HepG2 (cell line): ENCODE data around the gene SBSN. TPM values are rescaled to one million over a fixed set of nuclear protein-coding genes. Genes with fewer than 3 reads are reported as not detected.

Source experiments
- ARHGAP35 ChIP-seq: sonication (generic); formaldehyde crosslinking; IDR thresholded peaks from 2 replicates; pipeline ENCODE4 v1.9.0; 2022; ENCODE audit warnings: mild to moderate bottlenecking, inconsistent platforms, moderate library complexity, missing genetic modification reagents, borderline replicate concordance
- CBX5 ChIP-seq: sonication (generic); formaldehyde crosslinking; IDR thresholded peaks from 2 replicates; pipeline ENCODE4 v1.4.0; 2020; ENCODE audit warnings: missing genetic modification reagents, borderline replicate concordance
- GLMP ChIP-seq: sonication (generic); formaldehyde crosslinking; IDR thresholded peaks from 2 replicates; pipeline ENCODE4 v1.9.0; 2021; ENCODE audit warnings: missing genetic modification reagents, mild to moderate bottlenecking, borderline replicate concordance
- HNF4G ChIP-seq, 2 experiments: sonication (generic) in 1 of 2; formaldehyde crosslinking in 1 of 2; IDR thresholded peaks; 2 replicates each; pipeline versions ENCODE4 v1.4.0 to v1.6.1; 2011 to 2020; ENCODE audit warnings: borderline replicate concordance in 2 of 2, low read depth in 2 of 2, mild to moderate bottlenecking in 2 of 2, low read length in 1 of 2, missing genetic modification reagents in 1 of 2, moderate library complexity in 1 of 2
- JUND ChIP-seq: sonication (generic); formaldehyde crosslinking; IDR thresholded peaks from 2 replicates; pipeline ENCODE4 v1.8.0; 2022; ENCODE audit warnings: mild to moderate bottlenecking, missing genetic modification reagents
- NR2F2 ChIP-seq: IDR thresholded peaks from 2 replicates; pipeline ENCODE4 v1.6.1; 2012; ENCODE audit warnings: low read depth, inconsistent platforms, borderline replicate concordance
- RFX3 ChIP-seq: IDR thresholded peaks from 2 replicates; pipeline ENCODE4 v1.6.1; 2016; ENCODE audit warnings: missing biosample characterization, missing genetic modification reagents
- STAG1 ChIP-seq: sonication (generic); formaldehyde crosslinking; IDR thresholded peaks from 2 replicates; pipeline ENCODE4 v1.4.0; 2020; ENCODE audit warnings: missing genetic modification reagents
- TBX2 ChIP-seq: sonication (generic); formaldehyde crosslinking; IDR thresholded peaks from 2 replicates; pipeline ENCODE4 v1.5.0; 2020; ENCODE audit warnings: missing genetic modification reagents, mild to moderate bottlenecking, borderline replicate concordance
- TOPORS ChIP-seq: sonication (generic); formaldehyde crosslinking; IDR thresholded peaks from 2 replicates; pipeline ENCODE4 v1.8.0; 2023; ENCODE audit warnings: mild to moderate bottlenecking, missing genetic modification reagents
- ZBTB1 ChIP-seq: sonication (generic); formaldehyde crosslinking; IDR thresholded peaks from 2 replicates; pipeline ENCODE4 v1.4.0; 2020; ENCODE audit warnings: missing genetic modification reagents, borderline replicate concordance
- ZBTB43 ChIP-seq: sonication (generic); formaldehyde crosslinking; conservative IDR thresholded peaks from 2 replicates; pipeline ENCODE4 v1.4.0; 2020; ENCODE audit warnings: missing genetic modification reagents
- ZEB1 ChIP-seq: IDR thresholded peaks from 2 replicates; pipeline ENCODE4 v1.6.1; 2012; ENCODE audit warnings: mild to moderate bottlenecking, low read depth, inconsistent platforms; ENCODE audit not compliant: insufficient replicate concordance
- ZKSCAN1 ChIP-seq: fragments of 150-350 bp; IDR thresholded peaks from 2 replicates; pipeline ENCODE4 v1.6.1; 2014; ENCODE audit warnings: low read length
- ZNF549 ChIP-seq: sonication (generic); formaldehyde crosslinking; IDR thresholded peaks from 2 replicates; pipeline ENCODE4 v1.5.0; 2020; ENCODE audit warnings: missing genetic modification reagents
- ZNF605 ChIP-seq: sonication (generic); formaldehyde crosslinking; IDR thresholded peaks from 2 replicates; pipeline ENCODE4 v1.8.0; 2022; ENCODE audit warnings: mild to moderate bottlenecking, missing genetic modification reagents
- ZNF652 ChIP-seq: IDR thresholded peaks from 2 replicates; pipeline ENCODE4 v1.6.1; 2016; ENCODE audit warnings: low read depth, borderline replicate concordance
- ZNF674 ChIP-seq: sonication (generic); formaldehyde crosslinking; IDR thresholded peaks from 2 replicates; pipeline ENCODE4 v1.5.0; 2020; ENCODE audit warnings: low read depth, mild to moderate bottlenecking, missing genetic modification reagents
- ZNF879 ChIP-seq: sonication (generic); formaldehyde crosslinking; IDR thresholded peaks from 2 replicates; pipeline ENCODE4 v1.8.1; 2023; ENCODE audit warnings: missing genetic modification reagents
- ZNF883 ChIP-seq: sonication (generic); formaldehyde crosslinking; IDR thresholded peaks from 2 replicates; pipeline ENCODE4 v1.5.1; 2020; ENCODE audit warnings: mild to moderate bottlenecking, missing genetic modification reagents; ENCODE audit errors: not compliant biosample characterization
- polyA plus RNA-seq, 8 experiments: library from polyadenylated mRNA; depleted of rRNA in 3 of 8; stranded (reverse) in 7 of 8; unstranded in 1 of 8; fragments of >200 nt; fragmentation: Illumina TruSeq in 4 of 8; extraction: Trizol in 4 of 8; gene quantifications; 2 replicates each; pipeline versions ENCODE4 v1.2.1 to v1.2.3, GENCODE V29; 2011 to 2016; ENCODE audit warnings: low read depth in 4 of 8, missing spikeins in 1 of 8, mixed read lengths in 1 of 8; ENCODE audit not compliant: insufficient read depth in 1 of 8
- total RNA-seq, 5 experiments: library from RNA; depleted of rRNA; stranded (reverse); fragments of >200 nt; fragmentation: Illumina TruSeq; extraction: Trizol; gene quantifications; 2 replicates each; pipeline ENCODE4 v1.2.3, GENCODE V29; 2016; ENCODE audit warnings: low read depth in 1 of 5
- TF ChIP-seq, protein P1 (sequence below): sonication (generic); formaldehyde crosslinking; IDR thresholded peaks from 2 replicates; pipeline ENCODE4 v1.4.0; 2020; ENCODE audit warnings: mild to moderate bottlenecking, missing genetic modification reagents, borderline replicate concordance
- TF ChIP-seq, protein P2 (sequence below): sonication (generic); formaldehyde crosslinking; IDR thresholded peaks from 2 replicates; pipeline ENCODE4 v1.4.0; 2020; ENCODE audit warnings: missing genetic modification reagents

Gene SBSN
- total and polyA plus RNA-seq, 2 of the 13 experiments (the other 11 are each of a cell fraction or from before 2014, with no cell fraction given), result not detected

GRCh38 chr19:35557539-35558399 is 29.7 kb upstream of the SBSN start (continued):
- TF ChIP-seq STAG1 (CRISPR knock-in tag), result peak; percentile 41; the same call in 1 of the 2 replicates
- no peak for TF ChIP-seq ZNF674 (CRISPR knock-in tag)
- no peak for TF ChIP-seq ZNF652 (CRISPR knock-in tag)
- TF ChIP-seq, protein P1, sequence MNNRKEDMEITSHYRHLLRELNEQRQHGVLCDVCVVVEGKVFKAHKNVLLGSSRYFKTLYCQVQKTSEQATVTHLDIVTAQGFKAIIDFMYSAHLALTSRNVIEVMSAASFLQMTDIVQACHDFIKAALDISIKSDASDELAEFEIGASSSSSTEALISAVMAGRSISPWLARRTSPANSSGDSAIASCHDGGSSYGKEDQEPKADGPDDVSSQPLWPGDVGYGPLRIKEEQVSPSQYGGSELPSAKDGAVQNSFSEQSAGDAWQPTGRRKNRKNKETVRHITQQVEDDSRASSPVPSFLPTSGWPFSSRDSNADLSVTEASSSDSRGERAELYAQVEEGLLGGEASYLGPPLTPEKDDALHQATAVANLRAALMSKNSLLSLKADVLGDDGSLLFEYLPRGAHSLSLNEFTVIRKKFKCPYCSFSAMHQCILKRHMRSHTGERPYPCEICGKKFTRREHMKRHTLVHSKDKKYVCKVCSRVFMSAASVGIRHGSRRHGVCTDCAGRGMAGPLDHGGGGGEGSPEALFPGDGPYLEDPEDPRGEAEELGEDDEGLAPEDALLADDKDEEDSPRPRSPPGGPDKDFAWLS, result no peak
- no peak for TF ChIP-seq JUND (CRISPR knock-in tag)
- no peak for TF ChIP-seq ZBTB1
- TF ChIP-seq, protein P2, sequence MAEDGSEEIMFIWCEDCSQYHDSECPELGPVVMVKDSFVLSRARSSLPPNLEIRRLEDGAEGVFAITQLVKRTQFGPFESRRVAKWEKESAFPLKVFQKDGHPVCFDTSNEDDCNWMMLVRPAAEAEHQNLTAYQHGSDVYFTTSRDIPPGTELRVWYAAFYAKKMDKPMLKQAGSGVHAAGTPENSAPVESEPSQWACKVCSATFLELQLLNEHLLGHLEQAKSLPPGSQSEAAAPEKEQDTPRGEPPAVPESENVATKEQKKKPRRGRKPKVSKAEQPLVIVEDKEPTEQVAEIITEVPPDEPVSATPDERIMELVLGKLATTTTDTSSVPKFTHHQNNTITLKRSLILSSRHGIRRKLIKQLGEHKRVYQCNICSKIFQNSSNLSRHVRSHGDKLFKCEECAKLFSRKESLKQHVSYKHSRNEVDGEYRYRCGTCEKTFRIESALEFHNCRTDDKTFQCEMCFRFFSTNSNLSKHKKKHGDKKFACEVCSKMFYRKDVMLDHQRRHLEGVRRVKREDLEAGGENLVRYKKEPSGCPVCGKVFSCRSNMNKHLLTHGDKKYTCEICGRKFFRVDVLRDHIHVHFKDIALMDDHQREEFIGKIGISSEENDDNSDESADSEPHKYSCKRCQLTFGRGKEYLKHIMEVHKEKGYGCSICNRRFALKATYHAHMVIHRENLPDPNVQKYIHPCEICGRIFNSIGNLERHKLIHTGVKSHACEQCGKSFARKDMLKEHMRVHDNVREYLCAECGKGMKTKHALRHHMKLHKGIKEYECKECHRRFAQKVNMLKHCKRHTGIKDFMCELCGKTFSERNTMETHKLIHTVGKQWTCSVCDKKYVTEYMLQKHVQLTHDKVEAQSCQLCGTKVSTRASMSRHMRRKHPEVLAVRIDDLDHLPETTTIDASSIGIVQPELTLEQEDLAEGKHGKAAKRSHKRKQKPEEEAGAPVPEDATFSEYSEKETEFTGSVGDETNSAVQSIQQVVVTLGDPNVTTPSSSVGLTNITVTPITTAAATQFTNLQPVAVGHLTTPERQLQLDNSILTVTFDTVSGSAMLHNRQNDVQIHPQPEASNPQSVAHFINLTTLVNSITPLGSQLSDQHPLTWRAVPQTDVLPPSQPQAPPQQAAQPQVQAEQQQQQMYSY (CRISPR knock-in tag), result no peak
- TF ChIP-seq ZNF605 (CRISPR knock-in tag), result no peak
- TF ChIP-seq NR2F2, result no peak
- no peak for TF ChIP-seq CBX5 (CRISPR knock-in tag)
- no peak for TF ChIP-seq TOPORS (CRISPR knock-in tag)
- TF ChIP-seq HNF4G (IDR thresholded peaks at IDR 0.05; ENCODE audit: borderline replicate concordance, low read depth, low read length), result no peak
- TF ChIP-seq HNF4G (CRISPR knock-in tag; IDR thresholded peaks at IDR 0.05; ENCODE audit: borderline replicate concordance, low read depth), result no peak
- no peak for TF ChIP-seq RFX3 (CRISPR knock-in tag)
- TF ChIP-seq ZEB1, result no peak
- TF ChIP-seq ZNF883 (CRISPR knock-in tag), result no peak
- TF ChIP-seq ZBTB43 (CRISPR knock-in tag), result no peak
- TF ChIP-seq TBX2 (CRISPR knock-in tag), result no peak
- TF ChIP-seq ZKSCAN1, result no peak
- no peak for TF ChIP-seq ARHGAP35 (CRISPR knock-in tag)
- TF ChIP-seq ZNF549 (CRISPR knock-in tag), result no peak
- no peak for TF ChIP-seq ZNF879
- TF ChIP-seq GLMP (CRISPR knock-in tag), result no peak
